Upper lobe of left lung (tissue), 4 donors: Measurements from ENCODE around the gene IRX3.

Experiments
- CTCF ChIP-seq, 6 experiments: fragments of 450-650 bp in 4 of 6; fragments of 200-600 bp in 2 of 6; sonication (generic) in 2 of 6; IDR thresholded peaks; one replicate each; pipeline ENCODE4 v1.5.1; 2016 to 2019; ENCODE audit warnings: antibody characterized with exemption in 6 of 6
- EP300 ChIP-seq, 4 donors: sonication (generic); formaldehyde crosslinking; IDR thresholded peaks; one replicate each; pipeline ENCODE4 v1.5.1; 2017; ENCODE audit warnings: antibody characterized with exemption in 4 of 4, control low read depth in 2 of 4
- POLR2A ChIP-seq, 4 donors: fragments of 450-650 bp; IDR thresholded peaks; one replicate each; pipeline ENCODE4 v1.5.1; 2016 to 2017; ENCODE audit warnings: antibody characterized with exemption in 4 of 4, mild to moderate bottlenecking in 2 of 4

- TF ChIP-seq CTCF (IDR thresholded peaks at IDR 0.05) (no peak), EP300 (IDR thresholded peaks at IDR 0.05) (no peak), POLR2A (IDR thresholded peaks at IDR 0.05) (no peak)
Measured at GRCh38 chr16:54289945-54290832, 3.6 kb upstream of the IRX3 start.
